DMS 273 treated with DMSO at 0.1 percent for 48 hours (cell line): ENCODE data around the gene PELO.

Source experiments
- DNase-seq: peaks from one replicate; lab custom pipeline; 2025; lab: John Stamatoyannopoulos, UW

Gene PELO

GRCh38 chr5:52831786-52832511, 44.2 kb downstream of the PELO start:
- no peak for DNase-seq

DNA sequence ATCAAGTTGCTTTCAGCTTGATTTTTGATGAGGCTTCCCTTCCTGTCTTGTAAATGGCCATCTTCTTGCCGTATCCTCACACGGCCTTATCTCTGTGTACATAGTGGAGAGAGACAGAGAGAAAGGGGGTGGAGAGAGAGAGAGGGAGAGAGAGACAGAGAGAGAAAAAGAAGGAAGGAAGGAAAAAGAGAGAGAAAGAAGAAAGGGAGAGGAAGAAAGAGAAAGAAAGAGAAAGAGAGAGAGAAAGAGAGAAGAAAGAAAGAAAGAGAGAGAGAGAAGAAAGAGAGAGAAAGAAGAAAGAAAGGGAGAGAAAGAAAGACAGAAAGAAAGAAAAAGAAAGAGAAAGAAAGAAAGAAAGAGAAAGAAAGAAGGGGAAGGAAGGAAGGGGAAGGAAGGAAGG, 46.6 kb downstream of the PELO start:
- DNase-seq = no peak

DNA sequence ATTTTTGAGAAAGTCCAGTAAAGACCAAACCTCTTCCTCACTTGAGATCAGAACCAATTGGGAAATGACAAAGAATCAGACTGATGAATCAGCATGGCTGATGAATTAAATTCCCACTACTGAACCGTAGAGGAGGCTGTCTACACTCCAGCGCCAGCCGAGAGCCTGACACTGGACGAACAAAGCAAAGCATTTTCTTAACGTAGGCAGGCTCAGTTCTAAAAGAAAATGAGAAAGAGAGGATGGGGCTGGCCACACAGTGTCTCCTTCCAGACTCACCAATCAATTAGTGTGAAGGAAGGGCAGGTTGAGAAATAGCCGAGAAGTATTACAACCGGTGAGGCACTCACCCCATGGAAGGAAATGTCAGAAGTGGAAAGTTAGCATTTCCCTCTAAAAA, 49.4 kb downstream of the PELO start:
- DNase-seq = no peak
